Effector memory CD4-positive, alpha-beta T cell (primary cell): ENCODE measurements around the gene LIAS.

ENCODE experiments used
- DNase-seq, 3 donors: peaks; one replicate each; pipeline ENCODE4 v3.0.0-alpha.2; 2020
- H3K27ac ChIP-seq: 2 replicates; pipeline ENCODE4 v1.7.0; 2013; ENCODE audit warnings: mild to moderate bottlenecking, low read length, moderate library complexity; ENCODE audit not compliant: insufficient read depth, poor library complexity, severe bottlenecking
- H3K27me3 ChIP-seq: replicated peaks from 2 replicates; pipeline ENCODE4 v1.7.0; 2013; ENCODE audit warnings: mild to moderate bottlenecking, low read length; ENCODE audit not compliant: insufficient read depth, control insufficient read depth, poor library complexity, severe bottlenecking
- H3K36me3 ChIP-seq: 2 replicates; pipeline ENCODE4 v1.7.0; 2013; ENCODE audit warnings: mild to moderate bottlenecking, low read length, moderate library complexity; ENCODE audit not compliant: control insufficient read depth, insufficient read depth
- H3K4me1 ChIP-seq: 2 replicates; pipeline ENCODE4 v1.7.0; 2013; ENCODE audit warnings: low read length, mild to moderate bottlenecking; ENCODE audit not compliant: control insufficient read depth, insufficient read depth, poor library complexity, severe bottlenecking
- H3K4me3 ChIP-seq: 2 replicates; pipeline ENCODE4 v1.7.0; 2013; ENCODE audit warnings: low read length, low read depth, mild to moderate bottlenecking; ENCODE audit not compliant: insufficient read depth, poor library complexity, severe bottlenecking
- H3K9me3 ChIP-seq: 2 replicates; pipeline ENCODE4 v1.7.0; 2013; ENCODE audit warnings: mild to moderate bottlenecking, low read length, moderate library complexity; ENCODE audit not compliant: control insufficient read depth

Gene LIAS

DNA sequence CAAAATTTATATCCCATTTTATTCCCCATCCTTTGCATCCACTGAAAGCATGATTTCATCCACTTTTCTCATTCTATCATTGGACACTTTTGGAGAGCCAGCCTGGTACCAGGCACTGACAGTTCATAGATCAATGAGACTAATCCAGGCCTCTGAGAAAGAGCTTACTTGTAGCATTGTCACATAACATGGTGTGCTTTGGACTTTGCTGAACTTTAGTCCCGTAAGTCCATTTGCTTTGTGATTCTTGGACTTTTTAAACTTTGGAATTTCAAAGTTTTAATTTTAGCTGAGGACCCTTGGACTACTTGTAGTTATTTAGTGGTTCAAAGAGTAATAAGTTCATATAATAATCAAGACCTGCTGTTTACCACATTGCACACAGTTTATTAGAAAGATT lies 11.5 kb downstream of the LIAS start:
- no peak for DNase-seq
- Histone ChIP-seq H3K4me3 (no peak overlapping the region), H3K27ac (no peak overlapping the region), H3K4me1 (no peaks in the 10 kb centered on the region), H3K27me3 (no peaks in the 10 kb centered on the region), H3K9me3 (no peaks in the 10 kb centered on the region), H3K36me3 (peaks cover 16% of the 10 kb centered on the region)

- no peak overlapping the region for H3K27ac ChIP-seq
- no peaks in the 10 kb centered on the region for H3K9me3 ChIP-seq
- no peak overlapping the region for H3K4me3 ChIP-seq
- peaks cover 16% of the 10 kb centered on the region for H3K36me3 ChIP-seq
- no peaks in the 10 kb centered on the region for H3K27me3 ChIP-seq
- H3K4me1 ChIP-seq = no peaks in the 10 kb centered on the region
- DNase-seq = no peak
Observed at GRCh38 chr4:39472396-39472795, 13.5 kb downstream of the LIAS start.

DNA sequence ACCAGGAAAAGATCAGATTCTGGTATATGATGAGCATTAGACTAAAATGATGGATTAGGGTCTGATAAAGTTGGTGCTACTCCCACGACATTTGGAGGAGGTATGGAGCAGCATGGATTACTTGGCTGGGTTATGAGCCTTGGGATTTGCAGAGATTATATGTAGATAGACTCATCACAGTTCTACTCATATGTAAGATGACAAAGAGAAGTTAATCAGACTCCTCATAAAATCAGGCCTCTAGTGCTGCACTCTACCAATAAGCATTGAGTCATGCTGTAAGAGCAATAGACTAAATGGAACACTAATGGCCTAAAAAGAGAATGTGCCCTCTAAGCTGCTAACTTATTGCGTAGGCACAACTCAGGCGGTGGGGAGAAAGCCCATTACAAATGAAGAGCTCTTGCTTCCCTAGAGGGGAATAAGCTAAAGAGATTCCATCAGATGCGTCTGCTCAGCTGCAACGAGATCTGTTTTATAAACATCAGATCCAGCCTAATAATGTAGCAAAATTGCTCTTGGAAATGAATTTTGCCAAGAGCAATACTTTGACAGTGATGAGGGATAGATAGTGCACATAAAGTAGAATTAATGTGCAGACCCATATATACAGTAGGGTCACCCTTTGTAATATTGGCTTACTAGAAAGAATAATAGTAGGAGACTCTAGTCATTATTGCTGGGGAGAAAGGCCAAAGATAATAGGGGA lies 17.5 kb downstream of the LIAS start:
- no peak for DNase-seq
- H3K4me1 ChIP-seq = no peaks in the 10 kb centered on the region
- no peaks in the 10 kb centered on the region for H3K27me3 ChIP-seq
- no peaks in the 10 kb centered on the region for H3K9me3 ChIP-seq
- H3K36me3 ChIP-seq = peaks cover 16% of the 10 kb centered on the region
- no peak overlapping the region for H3K27ac ChIP-seq
- no peak overlapping the region for H3K4me3 ChIP-seq

GRCh38 chr4:39480251-39480650 lies 21.4 kb downstream of the LIAS start:
- no peaks in the 10 kb centered on the region for H3K27me3 ChIP-seq
- DNase-seq = no peak
- no peaks in the 10 kb centered on the region for H3K36me3 ChIP-seq
- H3K4me3 ChIP-seq = no peak overlapping the region
- H3K4me1 ChIP-seq = no peaks in the 10 kb centered on the region
- H3K27ac ChIP-seq = no peak overlapping the region
- no peaks in the 10 kb centered on the region for H3K9me3 ChIP-seq

DNA sequence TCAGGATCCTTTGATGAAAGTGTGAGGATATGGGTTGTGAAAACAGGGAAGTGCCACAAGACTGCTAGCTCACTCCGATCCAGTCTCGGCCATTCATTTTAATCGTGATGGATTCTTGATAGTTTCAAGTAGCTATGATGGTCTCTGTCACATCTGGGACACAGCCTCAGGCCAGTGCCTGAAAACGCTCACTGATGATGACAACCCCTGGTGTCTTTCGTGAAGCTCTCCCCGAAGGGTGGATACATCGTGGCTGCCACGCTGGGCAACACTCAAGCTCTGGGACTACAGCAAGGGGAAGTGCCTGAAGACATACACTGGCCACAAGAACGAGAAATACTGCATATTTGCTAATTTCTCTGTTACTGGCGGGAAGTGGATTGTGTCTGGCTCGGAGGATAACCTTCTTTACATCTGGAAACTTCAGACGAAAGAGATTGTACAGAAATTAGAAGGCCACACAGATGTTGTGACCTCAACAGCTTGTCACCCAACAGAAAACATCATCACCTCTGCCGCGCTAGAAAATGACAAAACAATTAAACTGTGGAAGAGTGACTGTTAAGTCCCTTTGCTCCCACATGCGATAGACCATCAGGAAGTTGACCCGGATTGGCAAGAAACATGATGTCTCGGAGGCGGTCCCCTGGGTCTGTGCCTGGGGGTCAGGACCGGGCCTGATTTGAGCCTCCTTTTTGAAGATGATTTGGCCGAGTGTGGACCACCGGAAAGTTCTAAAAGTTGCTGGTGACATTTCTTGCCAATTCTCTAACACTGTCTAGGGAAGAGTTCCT lies 22.2 kb downstream of the LIAS start:
- no peak for DNase-seq
- Histone ChIP-seq H3K36me3 (no peaks in the 10 kb centered on the region), H3K27ac (no peak overlapping the region)

DNA sequence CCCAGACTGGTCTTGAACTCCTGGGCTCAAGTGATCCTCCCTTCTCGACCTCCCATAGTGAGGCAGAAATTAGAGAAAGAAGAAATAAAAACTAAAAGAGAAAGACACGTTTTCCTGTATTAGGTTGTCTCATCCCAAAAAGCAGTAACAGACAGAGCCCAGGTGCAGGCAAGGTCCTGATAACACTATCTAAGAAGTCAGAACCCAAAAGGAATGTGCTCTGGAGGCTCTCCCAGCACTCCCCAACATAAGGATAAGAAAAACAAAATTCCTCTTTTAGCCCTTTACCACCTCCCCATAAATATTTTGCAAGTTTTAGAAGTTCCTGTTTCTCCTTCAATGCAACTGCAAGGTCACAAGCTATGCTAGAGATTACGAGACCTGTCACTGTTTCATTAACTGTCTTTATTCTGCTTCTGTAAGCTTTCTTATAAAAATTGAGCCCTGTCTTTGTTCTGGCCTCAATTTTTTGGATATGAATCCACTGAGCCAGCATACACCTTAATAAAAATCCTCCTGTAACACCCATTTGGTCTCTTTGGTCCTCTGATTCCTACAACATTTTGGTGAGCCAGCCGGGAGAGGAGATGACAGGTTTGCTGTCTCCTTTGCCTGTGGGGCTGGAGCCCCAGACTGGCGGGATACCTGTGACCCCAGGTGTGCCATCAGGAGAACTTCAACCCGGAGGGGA lies 25.9 kb downstream of the LIAS start:
- no peak overlapping the region for H3K4me3 ChIP-seq
- no peak for DNase-seq
- H3K36me3 ChIP-seq = no peaks in the 10 kb centered on the region
- H3K27me3 ChIP-seq = no peaks in the 10 kb centered on the region
- H3K9me3 ChIP-seq = no peaks in the 10 kb centered on the region
- H3K27ac ChIP-seq = no peak overlapping the region
- H3K4me1 ChIP-seq = no peaks in the 10 kb centered on the region

More for the DNA sequence above, 22.2 kb downstream of the LIAS start:
- no peak overlapping the region for H3K4me3 ChIP-seq
- H3K27me3 ChIP-seq = no peaks in the 10 kb centered on the region
- H3K4me1 ChIP-seq = no peaks in the 10 kb centered on the region
- H3K9me3 ChIP-seq = no peaks in the 10 kb centered on the region

- no peaks in the 10 kb centered on the region for H3K9me3 ChIP-seq
- no peak for DNase-seq
- no peaks in the 10 kb centered on the region for H3K36me3 ChIP-seq
- H3K4me1 ChIP-seq = no peaks in the 10 kb centered on the region
- no peak overlapping the region for H3K27ac ChIP-seq
- H3K27me3 ChIP-seq = no peaks in the 10 kb centered on the region
- no peak overlapping the region for H3K4me3 ChIP-seq
Observed at GRCh38 chr4:39486221-39486804, 27.5 kb downstream of the LIAS start.

DNA sequence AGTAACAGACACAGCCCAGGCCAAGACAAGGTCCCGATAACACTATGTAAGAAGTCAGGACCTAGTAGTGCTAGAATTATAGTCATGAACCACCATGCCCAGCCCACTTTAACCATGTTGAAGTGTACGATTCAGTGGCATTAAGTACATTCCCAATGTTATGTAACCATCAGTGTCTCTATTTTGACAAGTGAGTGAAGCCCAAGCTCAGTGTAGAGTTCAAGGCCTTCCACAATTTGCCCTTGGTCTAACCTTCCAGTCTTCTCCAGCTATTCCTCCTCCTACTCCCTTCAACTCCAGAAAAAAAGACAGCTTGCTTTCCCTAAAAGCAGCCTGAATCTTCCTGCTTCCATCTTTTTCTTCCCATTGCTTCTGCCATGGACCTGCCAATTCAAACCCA lies 31.5 kb downstream of the LIAS start:
- Histone ChIP-seq H3K9me3 (no peaks in the 10 kb centered on the region), H3K27me3 (no peaks in the 10 kb centered on the region), H3K4me3 (no peak overlapping the region), H3K36me3 (no peaks in the 10 kb centered on the region), H3K27ac (no peak overlapping the region), H3K4me1 (no peaks in the 10 kb centered on the region)
- no peak for DNase-seq

- Histone ChIP-seq H3K27me3 (no peaks in the 10 kb centered on the region), H3K4me3 (no peak overlapping the region), H3K27ac (no peak overlapping the region), H3K9me3 (no peaks in the 10 kb centered on the region), H3K36me3 (peaks cover 2% of the 10 kb centered on the region), H3K4me1 (no peaks in the 10 kb centered on the region)
- DNase-seq = no peak
Observed at GRCh38 chr4:39494354-39494753, 35.5 kb downstream of the LIAS start.
